GM21390 (cell line): Measurements from ENCODE around the gene MGAT4B.

Experiments used
- ATAC-seq: cut with Tn5 transposase; IDR thresholded peaks from one replicate; pipeline ENCODE4 v1.9.1; 2021; ENCODE audit not compliant: unreplicated experiment

Gene MGAT4B

GRCh38 chr5:179773686-179774040 is 33.0 kb downstream of the MGAT4B start:
- no peak for ATAC-seq

GRCh38 chr5:179772351-179772750 is 34.3 kb downstream of the MGAT4B start:
- ATAC-seq: no peak

GRCh38 chr5:179771311-179771895 is 35.3 kb downstream of the MGAT4B start:
- no peak for ATAC-seq

DNA sequence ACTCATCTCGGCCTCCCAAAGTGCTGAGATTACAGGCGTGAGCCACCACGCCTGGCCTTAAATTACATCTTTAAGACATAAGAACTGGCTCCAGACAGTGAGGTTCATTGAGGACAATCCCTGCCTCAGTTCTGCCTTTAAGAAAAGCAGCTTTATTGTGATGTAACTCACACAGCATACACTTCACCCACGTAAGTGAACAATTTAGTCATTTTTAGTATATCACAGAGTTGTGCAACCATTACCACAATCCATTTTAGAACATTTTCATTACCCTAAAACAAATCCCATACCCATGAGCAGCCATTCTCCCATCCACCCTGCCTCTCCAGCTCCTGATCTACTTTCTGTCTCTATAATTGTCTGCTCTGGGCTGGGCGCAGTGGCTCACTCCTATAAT is 36.9 kb downstream of the MGAT4B start:
- ATAC-seq: no peak

- ATAC-seq: no peak
Observed at GRCh38 chr5:179769271-179769670, 37.4 kb downstream of the MGAT4B start.

GRCh38 chr5:179768326-179769085 is 38.2 kb downstream of the MGAT4B start:
- ATAC-seq: no peak

DNA sequence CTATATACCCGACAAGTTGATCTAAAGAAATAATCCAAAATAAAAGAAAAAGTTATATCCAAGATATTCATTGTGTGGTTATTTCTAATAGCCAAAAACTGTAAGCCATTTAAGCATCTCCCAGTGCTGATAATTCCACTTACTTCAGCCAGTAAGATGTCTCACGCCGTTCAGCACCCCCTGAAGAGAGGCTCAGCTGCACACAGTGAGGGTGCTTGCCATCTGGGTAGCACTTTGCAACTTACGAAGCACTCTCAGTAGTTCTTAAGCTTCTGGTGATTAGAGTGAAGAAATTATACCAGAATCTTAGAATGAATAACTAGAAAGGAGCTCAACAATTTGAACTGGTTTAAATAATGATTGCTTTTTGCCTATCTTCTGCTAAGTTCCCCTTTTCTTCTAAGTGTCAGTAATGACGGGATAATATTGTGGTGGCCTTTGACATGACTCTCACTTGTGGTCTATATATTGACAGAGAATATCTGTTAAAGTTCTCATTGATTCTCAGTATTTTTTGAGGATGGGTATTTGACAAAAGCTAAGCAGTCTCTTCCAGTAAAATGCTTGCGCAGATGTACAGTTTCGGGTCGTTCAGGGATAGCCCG is 39.1 kb downstream of the MGAT4B start:
- ATAC-seq: no peak

DNA sequence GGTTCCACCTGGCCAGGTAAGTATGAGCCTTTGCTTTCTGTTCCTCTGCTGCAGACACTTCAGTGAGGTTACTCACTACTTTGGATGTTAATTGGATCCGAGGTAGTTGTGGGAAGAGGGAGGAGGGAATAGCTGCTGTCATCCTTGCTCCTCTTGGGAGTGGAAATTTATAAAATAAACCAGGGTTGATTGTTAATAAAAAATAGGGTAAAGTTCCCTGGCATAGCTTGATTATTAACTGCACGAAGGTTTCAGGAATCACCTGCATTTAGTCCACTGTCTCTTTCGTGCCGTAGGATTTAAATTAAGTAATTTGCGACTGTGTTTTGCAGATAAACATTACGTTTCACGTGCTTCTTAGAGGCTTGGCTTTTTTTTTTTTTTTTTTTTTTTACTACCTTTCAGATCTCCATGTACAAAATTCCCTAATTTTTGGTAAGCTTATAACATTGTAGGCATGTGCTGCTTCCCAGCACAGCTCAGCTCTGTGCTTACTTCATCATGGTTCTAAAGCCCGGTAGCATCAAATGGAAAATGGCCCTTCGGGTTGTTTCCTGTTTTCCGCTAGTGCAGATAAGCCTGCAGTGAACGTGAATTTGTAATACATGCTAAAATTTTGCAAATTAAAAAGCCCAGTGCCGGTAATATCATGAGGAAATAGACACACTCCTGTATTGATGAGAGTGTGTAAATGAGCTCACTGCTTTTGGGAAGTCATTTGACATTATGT is 39.8 kb downstream of the MGAT4B start:
- no peak for ATAC-seq

- ATAC-seq: no peak
Observed at GRCh38 chr5:179766021-179766725, 40.5 kb downstream of the MGAT4B start.

DNA sequence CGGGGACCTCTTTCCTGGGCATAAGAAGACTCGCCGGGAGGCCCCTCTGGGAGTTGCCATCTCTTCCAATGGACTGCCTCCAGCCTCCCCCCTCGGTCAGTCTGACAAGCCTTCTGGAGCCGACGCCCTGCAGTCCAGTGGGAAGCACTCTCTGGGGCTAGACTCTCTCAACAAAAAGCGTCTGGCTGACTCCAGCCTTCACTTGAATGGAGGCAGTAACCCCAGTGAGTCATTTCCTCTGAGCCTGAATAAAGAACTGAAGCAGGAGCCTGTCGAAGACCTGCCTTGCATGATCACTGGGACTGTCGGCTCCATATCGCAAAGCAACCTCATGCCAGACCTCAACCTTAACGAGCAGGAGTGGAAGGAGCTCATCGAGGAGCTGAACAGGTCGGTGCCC is 41.3 kb downstream of the MGAT4B start:
- ATAC-seq: no peak

- no peak for ATAC-seq
Observed at GRCh38 chr5:179764056-179764455, 42.6 kb downstream of the MGAT4B start.

GRCh38 chr5:179763215-179763945 is 43.3 kb downstream of the MGAT4B start:
- ATAC-seq: peak; percentile 72

DNA sequence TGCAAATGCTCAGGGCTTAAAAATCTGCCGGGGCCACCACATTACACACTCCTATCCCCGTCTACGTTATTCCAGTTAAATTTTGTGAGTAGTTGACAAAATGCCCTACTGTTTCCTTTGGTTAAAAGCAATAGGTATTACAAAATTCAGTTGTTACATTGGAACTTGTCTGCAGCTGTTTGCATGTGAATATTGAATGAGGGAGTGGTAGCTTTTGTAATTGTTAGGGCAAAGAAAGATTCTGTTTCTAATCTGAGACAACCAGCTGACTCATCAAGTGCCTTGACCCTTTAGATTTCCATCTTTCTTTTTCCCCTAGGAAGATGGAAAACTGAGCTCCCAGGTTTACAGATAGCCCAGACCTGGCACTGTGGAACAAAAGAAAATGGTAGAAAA is 43.9 kb downstream of the MGAT4B start:
- no peak for ATAC-seq

GRCh38 chr5:179762079-179762780 is 44.4 kb downstream of the MGAT4B start:
- ATAC-seq: no peak

DNA sequence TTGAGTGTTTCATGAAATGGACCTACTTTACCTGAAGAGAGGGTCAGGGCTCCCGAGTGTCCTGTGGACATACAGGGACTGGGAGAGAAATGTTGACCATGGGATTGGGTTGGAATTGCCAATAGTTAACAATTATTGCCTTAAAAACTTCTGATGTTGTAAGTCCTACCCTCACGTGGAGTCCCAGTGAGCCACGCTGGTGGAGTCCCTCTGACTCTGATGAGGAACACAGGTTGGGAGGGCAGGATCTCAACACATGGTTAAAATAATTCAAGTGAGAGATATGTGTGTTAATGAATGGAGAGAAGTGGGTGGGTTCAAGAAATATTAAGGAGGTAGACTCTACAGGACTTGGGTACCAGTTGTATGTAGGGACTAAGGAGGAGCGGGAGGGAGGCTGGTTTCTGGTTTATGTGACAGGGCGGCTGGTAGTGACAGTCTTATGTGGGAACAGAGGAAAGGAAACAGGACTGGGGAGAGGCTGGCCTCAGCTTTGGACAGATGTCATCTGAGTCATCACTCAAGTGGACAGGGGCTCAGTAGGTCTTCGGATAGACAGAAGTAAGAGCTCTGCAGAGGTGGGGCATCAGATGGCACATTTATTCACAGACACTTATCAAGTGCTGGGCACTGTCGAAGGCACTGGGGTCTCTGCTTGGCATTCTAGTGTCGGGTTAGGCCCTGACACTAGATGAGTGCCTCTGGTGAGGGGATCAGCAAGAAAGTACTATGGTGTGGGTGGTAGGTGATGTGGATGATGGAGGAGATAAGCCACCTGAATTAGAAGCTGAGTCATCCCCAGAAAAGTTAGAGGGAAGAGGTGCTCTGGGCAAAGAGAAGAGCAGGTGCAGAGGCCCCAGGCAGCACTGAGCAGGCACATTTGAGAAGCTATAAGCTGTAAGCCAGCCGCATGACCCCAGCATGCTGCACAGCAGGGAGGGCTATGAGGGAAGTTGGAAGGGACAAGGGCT is 46.8 kb downstream of the MGAT4B start:
- no peak for ATAC-seq

GRCh38 chr5:179758955-179759354 is 47.7 kb downstream of the MGAT4B start:
- no peak for ATAC-seq

GRCh38 chr5:179755022-179755421 is 51.6 kb downstream of the MGAT4B start:
- ATAC-seq: no peak

DNA sequence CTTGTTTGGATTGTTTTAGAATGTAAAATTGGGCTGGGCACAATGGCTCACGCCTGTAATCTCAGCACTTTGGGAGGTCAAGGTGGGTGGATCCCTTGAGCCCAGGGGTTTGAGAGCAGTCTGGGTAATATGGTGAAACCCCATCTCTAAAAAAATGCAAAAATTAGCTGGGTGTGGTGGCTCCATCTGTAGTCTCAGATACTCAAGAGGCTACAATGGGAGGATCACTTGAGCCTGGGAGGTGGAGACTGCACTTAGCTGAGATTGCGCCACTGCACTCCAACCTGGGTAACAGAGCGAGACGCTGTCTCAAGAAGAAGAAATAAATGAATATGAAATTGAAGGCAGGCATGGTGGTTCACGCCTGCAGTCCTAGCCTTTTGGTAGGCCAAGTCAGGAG is 52.7 kb downstream of the MGAT4B start:
- ATAC-seq: no peak
